ENCODE results near the gene CACNG6.

DNA sequence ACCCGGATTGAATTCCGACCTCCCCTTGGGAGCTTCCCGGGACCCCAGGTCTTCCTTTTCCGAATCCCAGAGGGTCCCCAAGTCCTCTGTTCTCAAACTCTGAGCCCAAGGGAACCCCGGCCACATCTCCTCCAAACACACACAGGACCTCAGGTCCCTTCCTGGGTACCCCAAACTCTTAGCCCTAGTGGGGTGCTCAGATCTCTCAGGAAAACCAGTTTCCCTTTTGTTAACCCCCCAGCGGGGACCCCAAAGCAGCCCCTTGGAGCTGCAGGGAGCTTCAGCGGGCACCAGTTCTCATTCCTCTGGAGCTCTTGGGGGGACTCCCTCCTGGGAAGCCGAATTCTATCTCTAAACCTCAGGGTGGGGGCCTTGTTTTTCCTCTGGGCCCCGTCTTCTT lies 774 bp downstream of the CACNG6 start:
- TF ChIP-seq, protein P1, sequence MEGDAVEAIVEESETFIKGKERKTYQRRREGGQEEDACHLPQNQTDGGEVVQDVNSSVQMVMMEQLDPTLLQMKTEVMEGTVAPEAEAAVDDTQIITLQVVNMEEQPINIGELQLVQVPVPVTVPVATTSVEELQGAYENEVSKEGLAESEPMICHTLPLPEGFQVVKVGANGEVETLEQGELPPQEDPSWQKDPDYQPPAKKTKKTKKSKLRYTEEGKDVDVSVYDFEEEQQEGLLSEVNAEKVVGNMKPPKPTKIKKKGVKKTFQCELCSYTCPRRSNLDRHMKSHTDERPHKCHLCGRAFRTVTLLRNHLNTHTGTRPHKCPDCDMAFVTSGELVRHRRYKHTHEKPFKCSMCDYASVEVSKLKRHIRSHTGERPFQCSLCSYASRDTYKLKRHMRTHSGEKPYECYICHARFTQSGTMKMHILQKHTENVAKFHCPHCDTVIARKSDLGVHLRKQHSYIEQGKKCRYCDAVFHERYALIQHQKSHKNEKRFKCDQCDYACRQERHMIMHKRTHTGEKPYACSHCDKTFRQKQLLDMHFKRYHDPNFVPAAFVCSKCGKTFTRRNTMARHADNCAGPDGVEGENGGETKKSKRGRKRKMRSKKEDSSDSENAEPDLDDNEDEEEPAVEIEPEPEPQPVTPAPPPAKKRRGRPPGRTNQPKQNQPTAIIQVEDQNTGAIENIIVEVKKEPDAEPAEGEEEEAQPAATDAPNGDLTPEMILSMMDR (optimal IDR thresholded peaks at IDR 0.05 in 1 of 3, IDR thresholded peaks at IDR 0.05 in 1 of 3, conservative IDR thresholded peaks at IDR 0.05 in 1 of 3; ENCODE audit: extremely low read depth in 1 of 3, insufficient read depth in 2 of 3, low read length in 3 of 3) = no peak
- no peak for TF ChIP-seq EZH2 (IDR thresholded peaks at IDR 0.05; ENCODE audit: low read length)
